NCI-H446 treated with DMSO at 0.1 percent for 48 hours (cell line): ENCODE measurements around the gene AUH.
"Not testable (repeated sequence)": the region's sequence is repeated elsewhere in the genome, so short reads cannot be mapped to it uniquely, and the experiment has no call there.

Experiments
- DNase-seq: peaks from one replicate; lab custom pipeline; 2025; lab: John Stamatoyannopoulos, UW

AUH gene

GRCh38 chr9:91207729-91208418 lies 153.8 kb downstream of the AUH start:
- no peak for DNase-seq

- DNase-seq, result no peak
Measured at GRCh38 chr9:91207397-91207728, 154.4 kb downstream of the AUH start.

- DNase-seq, result no peak
Measured at GRCh38 chr9:91206806-91207205, 154.9 kb downstream of the AUH start.

GRCh38 chr9:91202736-91203283 lies 158.9 kb downstream of the AUH start:
- peak; percentile 21 for DNase-seq

GRCh38 chr9:91200692-91201336 lies 160.9 kb downstream of the AUH start:
- no peak for DNase-seq

GRCh38 chr9:91199739-91200497 lies 161.8 kb downstream of the AUH start:
- DNase-seq, result no peak

GRCh38 chr9:91198881-91199280 lies 162.8 kb downstream of the AUH start:
- DNase-seq, result not testable (repeated sequence)

- DNase-seq, result no peak
Measured at GRCh38 chr9:91198405-91198804, 163.3 kb downstream of the AUH start.

GRCh38 chr9:91197232-91198181 lies 164.2 kb downstream of the AUH start:
- no peak for DNase-seq

GRCh38 chr9:91196103-91196950 lies 165.4 kb downstream of the AUH start:
- no peak for DNase-seq

- DNase-seq, result no peak
Measured at GRCh38 chr9:91195372-91196012, 166.2 kb downstream of the AUH start.

GRCh38 chr9:91193658-91194391 lies 167.9 kb downstream of the AUH start:
- DNase-seq, result no peak

- no peak for DNase-seq
Measured at GRCh38 chr9:91193087-91193657, 168.5 kb downstream of the AUH start.

GRCh38 chr9:91192381-91193086 lies 169.2 kb downstream of the AUH start:
- peak; percentile 42 for DNase-seq

- DNase-seq, result no peak
Measured at GRCh38 chr9:91191411-91192380, 170.0 kb downstream of the AUH start.

GRCh38 chr9:91190062-91190461 lies 171.7 kb downstream of the AUH start:
- no peak for DNase-seq
